Kidney (tissue), 14 donors: Measurements from ENCODE around the gene DEPDC5. TPM values are rescaled to one million over a fixed set of nuclear protein-coding genes. Genes with fewer than 3 reads are reported as not detected.

ENCODE experiments used
- DNase-seq, 5 donors: peaks; one replicate each; pipeline ENCODE4 v3.0.0-alpha.2; 2013 to 2020
- FAIRE-seq: peaks from 2 replicates; lab custom pipeline; 2012; peaks lifted over from hg19 to GRCh38; lab: Jason Lieb, UNC
- H3K27ac ChIP-seq, 2 donors: one replicate each; pipeline ENCODE4 v1.7.0; 2013; ENCODE audit warnings: low read depth in 2 of 2, low read length in 2 of 2, inconsistent platforms in 1 of 2
- H3K27me3 ChIP-seq: one replicate; pipeline ENCODE4 v1.7.1; 2013; ENCODE audit warnings: low read length, inconsistent platforms; ENCODE audit not compliant: control insufficient read depth, insufficient read depth
- H3K36me3 ChIP-seq, 3 donors: one replicate each; pipeline versions ENCODE4 v1.7.0 to v1.7.1; 2013; ENCODE audit warnings: low read length in 3 of 3, control low read depth in 1 of 3, inconsistent platforms in 1 of 3; ENCODE audit not compliant: insufficient read depth in 3 of 3, control insufficient read depth in 2 of 3
- H3K4me1 ChIP-seq, 3 donors: one replicate each; pipeline versions ENCODE4 v1.7.0 to v1.7.1; 2013; ENCODE audit warnings: low read length in 3 of 3, inconsistent platforms in 1 of 3, low read depth in 1 of 3; ENCODE audit not compliant: control insufficient read depth in 2 of 3, insufficient read depth in 2 of 3
- H3K4me3 ChIP-seq, 3 donors: one replicate each; pipeline versions ENCODE4 v1.7.0 to v1.8.1; 2013; ENCODE audit warnings: low read length in 3 of 3, control low read depth in 1 of 3, inconsistent platforms in 1 of 3
- H3K9ac ChIP-seq, 3 donors: one replicate each; pipeline versions ENCODE4 v1.7.0 to v1.7.1; 2013; ENCODE audit warnings: low read length in 3 of 3, control low read depth in 1 of 3, inconsistent platforms in 1 of 3
- H3K9me3 ChIP-seq, 3 donors: one replicate each; pipeline versions ENCODE4 v1.7.0 to v1.7.1; 2013; ENCODE audit warnings: low read length in 3 of 3, control low read depth in 1 of 3, inconsistent platforms in 1 of 3; ENCODE audit not compliant: control insufficient read depth in 2 of 3, insufficient read depth in 1 of 3
- CTCF ChIP-seq: IDR thresholded peaks from 3 replicates; pipeline ENCODE4 v1.5.1; 2012; ENCODE audit warnings: mild to moderate bottlenecking, moderate library complexity, borderline replicate concordance; ENCODE audit not compliant: insufficient read depth; ENCODE audit errors: extremely low read depth
- intact Hi-C: fragments of 100-400 bp; cut with DNase I; formaldehyde crosslinking; loops from one replicate; pipeline ENCODE4 v1.11.1; 2022
- polyA plus RNA-seq: library from polyadenylated mRNA; stranded (reverse); fragments of 350-450 nt; fragmentation: Illumina TruSeq; extraction: RNeasy Lipid Tissue Mini Kit (QIAGEN cat#74804); gene quantifications from one replicate; pipeline ENCODE4 v1.2.3, GENCODE V29; 2014; ENCODE audit warnings: low read depth, low replicate concordance; ENCODE audit not compliant: insufficient read depth
- total RNA-seq: library from RNA; stranded (reverse); fragmentation: NEBNext Ultra II Directional; extraction: Animal tissue kit (Norgen Biotek cat#: 25700); gene quantifications from one replicate; pipeline ENCODE4 v1.2.1, GENCODE V29; 2021
- donor health status: control.
- donor health status: control.
- donor health status: control.
- donor health status: control.
- donor health status: control.
- donor health status: DM: yes; HTN: yes; CAD: no.
- donor health status: Normal renal cell carcinoma (clear cell type).

DEPDC5 gene
- total and polyA plus RNA-seq, 2 donors from 2014 or later = 12.1 to 27.3 TPM

- H3K4me1 ChIP-seq = no peaks in the 10 kb centered on the region
- no peak overlapping the region for H3K4me3 ChIP-seq
- peaks cover 2 to 13% (median 12%) of the 10 kb centered on the region in 3 donors for H3K36me3 ChIP-seq
- FAIRE-seq = no peak
- no peaks in the 10 kb centered on the region for H3K27me3 ChIP-seq
- intact Hi-C loops = no loop called here
- no peak for TF ChIP-seq CTCF
- no peak for DNase-seq
- H3K9me3 ChIP-seq = no peaks in the 10 kb centered on the region
- no peak overlapping the region for H3K27ac ChIP-seq
- no peak overlapping the region for H3K9ac ChIP-seq
Measured at GRCh38 chr22:31828739-31829138, 74.9 kb downstream of the DEPDC5 start.

DNA sequence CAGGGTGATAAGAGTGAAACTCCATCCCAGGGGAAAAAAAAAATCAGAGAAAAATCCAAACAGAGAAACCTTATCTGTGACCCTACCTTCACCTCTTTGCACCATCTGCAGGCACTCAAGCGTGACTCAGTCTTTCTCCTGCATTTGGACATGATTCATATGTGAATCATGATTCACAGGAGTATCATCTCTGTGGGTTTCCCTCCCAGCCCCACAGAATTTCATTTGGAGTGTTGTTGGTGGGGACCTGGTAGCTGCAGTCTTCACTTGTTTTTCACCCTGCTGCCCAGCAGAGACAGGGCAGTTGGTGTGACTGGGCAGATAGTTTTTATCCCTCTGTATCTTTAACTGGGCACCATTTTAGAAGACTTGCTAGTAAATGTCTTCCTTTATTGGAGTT, 75.7 kb downstream of the DEPDC5 start:
- Histone ChIP-seq H3K4me3 (no peak overlapping the region), H3K4me1 (no peaks in the 10 kb centered on the region), H3K9me3 (no peaks in the 10 kb centered on the region), H3K27ac (no peak overlapping the region), H3K36me3 (peaks cover 2 to 14% (median 13%) of the 10 kb centered on the region in 3 donors), H3K27me3 (no peaks in the 10 kb centered on the region), H3K9ac (no peak overlapping the region)
- FAIRE-seq (no peak), DNase-seq (no peak)
- intact Hi-C loops = no loop called here
- TF ChIP-seq CTCF = no peak

- Histone ChIP-seq H3K27ac (no peak overlapping the region), H3K36me3 (peaks cover 2 to 15% (median 9%) of the 10 kb centered on the region in 3 donors), H3K9ac (no peak overlapping the region), H3K9me3 (no peaks in the 10 kb centered on the region), H3K4me3 (no peak overlapping the region), H3K4me1 (no peaks in the 10 kb centered on the region), H3K27me3 (no peaks in the 10 kb centered on the region)
- no peak for TF ChIP-seq CTCF
- no peak for FAIRE-seq
- DNase-seq = no peak
- intact Hi-C loops = no loop called here
Measured at GRCh38 chr22:31830721-31831070, 76.9 kb downstream of the DEPDC5 start.

- H3K36me3 ChIP-seq = peaks cover 2 to 22% (median 13%) of the 10 kb centered on the region in 3 donors
Measured at GRCh38 chr22:31833930-31834329, 80.1 kb downstream of the DEPDC5 start.

More at GRCh38 chr22:31833930-31834329, 80.1 kb downstream of the DEPDC5 start:
- Histone ChIP-seq H3K4me1 (no peaks in the 10 kb centered on the region), H3K4me3 (no peak overlapping the region), H3K27me3 (no peaks in the 10 kb centered on the region), H3K9me3 (no peaks in the 10 kb centered on the region), H3K27ac (no peak overlapping the region), H3K9ac (no peak overlapping the region)
- DNase-seq (no peak), FAIRE-seq (no peak)
- intact Hi-C loops = no loop called here
- TF ChIP-seq CTCF = no peak
